Middle frontal gyrus (tissue), 1 donor: ENCODE data around the gene TJP1.
"Not testable (repeated sequence)": the region's sequence is repeated elsewhere in the genome, so short reads cannot be mapped to it uniquely, and the experiment has no call there.

ENCODE experiments used
- DNase-seq: peaks from one replicate; pipeline ENCODE4 v3.0.0-alpha.2; 2015; ENCODE audit warnings: low spot score; ENCODE audit errors: extremely low spot score

TJP1 gene

GRCh38 chr15:29756358-29757267 lies 65.7 kb downstream of the TJP1 start:
- peak; percentile 33 for DNase-seq

- DNase-seq, result not testable (repeated sequence)
These were observed 68.3 kb downstream of the TJP1 start for GRCh38 chr15:29754009-29754408.

GRCh38 chr15:29753506-29753905 lies 68.8 kb downstream of the TJP1 start:
- no peak for DNase-seq

- DNase-seq, result no peak
These were observed 71.5 kb downstream of the TJP1 start for GRCh38 chr15:29750754-29751153.

- no peak for DNase-seq
These were observed 72.7 kb downstream of the TJP1 start for GRCh38 chr15:29749365-29750086.

- no peak for DNase-seq
These were observed 74.3 kb downstream of the TJP1 start for GRCh38 chr15:29747837-29748417.

GRCh38 chr15:29743475-29743874 lies 78.8 kb downstream of the TJP1 start:
- DNase-seq, result no peak

- no peak for DNase-seq
These were observed 81.5 kb downstream of the TJP1 start for GRCh38 chr15:29740692-29741311.

GRCh38 chr15:29736744-29737020 lies 85.6 kb downstream of the TJP1 start:
- DNase-seq, result no peak

GRCh38 chr15:29736012-29736743 lies 86.1 kb downstream of the TJP1 start:
- no peak for DNase-seq

- DNase-seq, result no peak
These were observed 87.2 kb downstream of the TJP1 start for GRCh38 chr15:29734917-29735572.

GRCh38 chr15:29731865-29732264 lies 90.4 kb downstream of the TJP1 start:
- DNase-seq, result no peak

- DNase-seq, result not testable (repeated sequence)
These were observed 91.8 kb downstream of the TJP1 start for GRCh38 chr15:29730471-29730870.

GRCh38 chr15:29728418-29728817 lies 93.8 kb downstream of the TJP1 start:
- DNase-seq, result no peak

- no peak for DNase-seq
These were observed 94.4 kb downstream of the TJP1 start for GRCh38 chr15:29727871-29728270.

- no peak for DNase-seq
These were observed 95.7 kb downstream of the TJP1 start for GRCh38 chr15:29726553-29726952.

- DNase-seq, result no peak
These were observed 98.2 kb downstream of the TJP1 start for GRCh38 chr15:29724026-29724425.

GRCh38 chr15:29713784-29714183 lies 108.5 kb downstream of the TJP1 start:
- DNase-seq, result no peak

GRCh38 chr15:29712149-29712885 lies 110.0 kb downstream of the TJP1 start:
- DNase-seq, result no peak

GRCh38 chr15:29711531-29711930 lies 110.7 kb downstream of the TJP1 start:
- no peak for DNase-seq
